GM21367 (cell line): ENCODE measurements around the gene UTP20.
"Not testable (repeated sequence)": the region's sequence is repeated elsewhere in the genome, so short reads cannot be mapped to it uniquely, and the experiment has no call there.

Source experiments
- ATAC-seq: cut with Tn5 transposase; IDR thresholded peaks from one replicate; pipeline ENCODE4 v1.9.1; 2021; ENCODE audit not compliant: unreplicated experiment

Gene UTP20

DNA sequence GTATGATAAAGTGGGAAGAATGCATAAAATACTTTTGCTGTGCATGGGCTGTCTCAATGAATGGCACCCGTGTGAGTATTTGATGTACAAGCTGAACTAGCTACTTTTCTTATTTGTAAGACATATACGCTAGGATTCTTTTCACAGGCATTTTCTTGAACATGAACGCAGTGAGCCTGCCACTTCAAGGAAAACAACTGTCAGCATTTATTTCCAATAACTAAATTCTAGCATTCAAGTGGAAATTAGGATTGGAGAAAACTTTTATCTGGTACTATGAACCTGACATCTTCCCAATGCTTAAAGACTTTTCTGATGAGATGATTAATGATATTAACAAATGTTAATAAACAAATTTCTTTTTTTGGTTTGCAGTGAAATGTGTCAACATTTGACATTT, 45.7 kb downstream of the UTP20 start:
- no peak for ATAC-seq

DNA sequence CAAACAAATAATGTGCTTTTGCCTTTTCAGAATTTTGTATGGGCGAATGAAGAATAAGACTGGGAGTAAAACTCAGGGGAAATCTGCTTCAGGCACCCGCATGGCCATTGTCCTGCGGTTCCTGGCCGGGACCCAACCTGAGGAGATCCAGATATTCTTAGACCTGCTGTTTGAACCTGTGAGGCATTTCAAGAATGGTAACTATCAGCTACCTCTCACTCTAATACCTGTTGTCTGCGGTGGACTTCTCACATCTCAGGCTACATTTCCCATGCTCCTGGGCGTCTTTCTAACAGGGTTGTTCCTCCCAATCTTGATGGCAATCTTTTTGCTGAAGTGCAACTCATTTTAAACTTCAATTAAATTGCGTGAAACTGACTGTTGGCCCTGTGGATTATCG, 47.1 kb downstream of the UTP20 start:
- no peak for ATAC-seq

- no peak for ATAC-seq
Measured at GRCh38 chr12:101327546-101327945, 47.6 kb downstream of the UTP20 start.

DNA sequence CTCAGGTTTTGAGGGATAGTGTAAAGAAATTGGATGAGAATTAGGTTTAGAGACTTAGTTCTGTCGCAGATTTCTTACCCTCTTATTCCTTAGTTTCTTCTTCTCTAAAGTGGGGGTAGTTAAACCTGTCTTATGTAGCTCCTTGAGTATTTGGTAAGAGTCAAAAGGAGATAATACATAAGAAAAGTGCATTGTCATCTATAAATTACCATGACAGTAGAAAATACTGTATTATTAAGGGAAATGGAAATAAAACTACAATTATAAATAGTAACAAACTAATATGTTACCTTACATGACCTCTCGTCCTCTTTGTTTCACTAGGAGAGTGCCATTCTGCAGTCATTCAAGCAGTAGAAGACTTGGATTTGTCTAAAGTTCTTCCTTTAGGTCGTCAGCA, 49.0 kb downstream of the UTP20 start:
- no peak for ATAC-seq

GRCh38 chr12:101330631-101331030, 50.7 kb downstream of the UTP20 start:
- no peak for ATAC-seq

DNA sequence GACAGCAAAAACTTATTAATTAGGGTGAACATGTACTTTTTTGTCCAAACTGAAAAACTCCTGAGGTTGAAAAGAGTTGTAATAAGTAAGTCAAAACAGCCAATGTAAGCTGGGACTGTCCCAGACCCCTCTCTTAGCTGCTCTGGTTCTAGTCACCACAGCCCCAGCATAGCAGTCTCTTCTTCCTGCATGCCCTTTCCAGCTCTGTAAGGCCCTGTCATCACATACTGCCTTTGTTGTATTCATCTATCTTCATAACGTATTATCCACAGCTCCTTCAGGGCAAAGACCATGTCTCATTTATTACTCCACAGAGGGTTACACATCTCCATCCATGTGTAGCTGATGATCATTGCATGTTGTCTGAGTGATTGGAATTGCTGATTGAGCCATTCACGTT, 56.5 kb downstream of the UTP20 start:
- no peak for ATAC-seq

DNA sequence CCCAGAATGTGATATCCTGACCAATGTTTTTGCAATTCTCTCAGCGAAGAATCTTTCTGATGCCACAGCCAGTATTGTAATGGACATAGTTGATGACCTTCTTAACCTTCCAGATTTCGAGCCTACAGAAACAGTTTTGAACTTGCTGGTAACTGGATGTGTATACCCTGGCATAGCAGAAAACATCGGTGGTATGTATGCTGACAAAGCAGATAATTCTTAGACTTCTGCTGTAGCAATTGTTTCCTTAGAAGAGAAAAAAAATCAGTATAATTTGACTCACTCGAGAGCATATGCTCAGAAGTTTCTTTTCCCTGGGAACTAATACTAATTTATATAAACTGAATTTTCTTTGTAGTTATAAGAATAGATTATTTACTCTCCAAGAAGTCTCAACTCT, 58.2 kb downstream of the UTP20 start:
- ATAC-seq, result no peak

GRCh38 chr12:101343893-101344292, 64.0 kb downstream of the UTP20 start:
- ATAC-seq, result no peak

DNA sequence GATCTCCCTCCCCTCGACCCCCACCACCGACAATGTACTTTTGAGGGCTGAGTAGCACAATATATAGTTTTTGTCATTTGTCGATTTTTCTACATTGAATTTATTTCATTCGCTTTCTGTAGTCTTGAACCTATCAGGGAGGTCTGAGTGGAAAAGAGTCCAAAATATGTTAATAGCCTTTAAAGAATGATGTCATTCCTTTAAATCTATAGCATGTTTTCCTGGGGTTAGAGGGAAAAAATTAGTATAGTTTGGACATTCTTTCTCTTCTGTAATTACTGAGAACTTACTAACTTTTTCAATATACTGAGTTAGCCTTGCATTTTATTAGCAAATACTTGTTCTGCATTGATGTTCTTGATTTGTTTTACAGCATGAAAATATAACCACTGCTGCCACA, 71.8 kb downstream of the UTP20 start:
- ATAC-seq, result no peak

GRCh38 chr12:101356794-101357193, 76.9 kb downstream of the UTP20 start:
- ATAC-seq, result no peak

DNA sequence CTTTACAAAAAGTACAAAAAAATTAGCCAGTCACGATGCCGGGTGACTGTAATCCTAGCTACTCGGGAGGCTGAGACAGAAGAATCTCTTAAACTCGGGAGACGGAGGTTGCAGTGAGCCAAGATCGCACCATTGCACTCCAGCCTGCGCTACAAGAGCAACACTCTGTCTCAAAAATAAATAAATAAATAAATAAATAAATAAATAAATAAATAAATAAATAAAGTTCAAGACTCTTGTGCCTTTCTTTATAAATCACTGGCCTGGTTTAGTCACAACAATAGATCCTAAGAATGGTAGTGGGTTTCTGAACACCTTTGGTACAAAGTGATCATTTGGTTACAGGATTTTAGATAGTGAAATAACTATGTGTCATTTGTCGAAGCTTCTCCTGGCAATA, 81.5 kb downstream of the UTP20 start:
- ATAC-seq, result no peak

- no peak for ATAC-seq
Measured at GRCh38 chr12:101368016-101368415, 88.1 kb downstream of the UTP20 start.

DNA sequence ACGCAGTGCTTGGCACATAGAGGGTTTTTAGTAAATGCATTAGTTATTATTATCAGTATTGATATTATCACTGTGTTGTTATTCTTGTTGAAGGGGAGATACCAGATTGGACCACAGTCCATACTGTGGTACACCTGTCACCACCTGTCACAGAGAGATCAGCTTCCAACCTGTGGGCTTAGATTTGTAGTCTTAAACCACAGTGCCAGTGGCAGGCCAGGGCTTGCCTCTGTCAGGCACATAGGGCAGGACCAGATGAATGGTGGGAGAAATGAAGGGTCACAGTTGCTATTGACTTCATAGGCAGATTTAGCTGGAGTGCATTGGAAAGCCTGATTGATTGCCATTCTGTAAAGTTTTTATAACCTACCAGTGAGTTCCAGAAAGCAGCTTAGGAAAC, 92.5 kb downstream of the UTP20 start:
- no peak for ATAC-seq

DNA sequence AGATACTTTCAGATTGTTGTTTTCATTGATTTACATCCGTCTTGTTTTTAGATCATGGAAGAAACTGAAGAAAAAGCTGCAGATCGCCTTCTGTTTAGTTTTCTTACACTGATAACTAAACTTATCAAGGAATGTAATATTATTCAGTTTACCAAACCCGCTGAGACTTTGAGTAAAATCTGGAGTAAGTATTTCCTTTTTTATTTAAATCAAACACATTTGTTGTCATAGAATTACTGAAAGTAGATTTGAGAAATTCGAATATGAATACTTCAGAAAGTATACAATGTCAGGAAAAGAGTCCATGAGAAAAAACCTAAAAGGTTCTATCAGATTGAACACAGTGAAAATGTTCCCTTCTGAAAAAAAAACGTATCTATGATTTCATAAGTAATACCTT, 95.7 kb downstream of the UTP20 start:
- no peak for ATAC-seq

DNA sequence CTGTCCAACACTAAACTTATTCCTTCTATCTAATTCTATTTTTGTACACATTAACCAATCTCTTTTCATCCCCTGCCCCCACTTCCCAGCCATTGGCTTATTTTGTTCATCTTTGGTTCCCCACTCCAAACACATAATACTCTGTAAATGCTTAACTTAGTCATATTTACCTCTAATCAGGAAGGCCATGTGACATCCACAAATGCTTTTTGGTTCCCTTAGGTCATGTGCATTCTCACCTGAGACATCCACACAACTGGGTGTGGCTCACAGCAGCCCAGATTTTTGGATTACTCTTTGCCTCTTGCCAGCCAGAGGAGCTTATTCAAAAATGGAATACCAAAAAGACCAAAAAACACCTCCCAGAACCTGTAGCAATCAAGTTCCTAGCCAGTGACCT, 99.2 kb downstream of the UTP20 start:
- ATAC-seq, result no peak

DNA sequence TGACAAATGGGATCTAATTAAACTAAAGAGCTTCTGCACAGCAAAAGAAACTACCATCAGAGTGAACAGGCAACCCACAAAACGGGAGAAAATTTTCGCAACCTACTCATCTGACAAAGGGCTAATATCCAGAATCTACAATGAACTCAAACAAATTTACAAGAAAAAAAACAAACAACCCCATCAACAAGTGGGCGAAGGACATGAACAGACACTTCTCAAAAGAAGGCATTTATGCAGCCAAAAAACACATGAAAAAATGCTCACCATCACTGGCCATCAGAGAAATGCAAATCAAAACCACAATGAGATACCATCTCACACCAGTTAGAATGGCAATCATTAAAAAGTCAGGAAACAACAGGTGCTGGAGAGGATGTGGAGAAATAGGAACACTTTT, 111.3 kb downstream of the UTP20 start:
- not testable (repeated sequence) for ATAC-seq

- ATAC-seq, result peak; percentile 15
Measured at GRCh38 chr12:101407049-101407435, 127.1 kb downstream of the UTP20 start.

- peak; percentile 61 for ATAC-seq
Measured at GRCh38 chr12:101407436-101408345, 127.8 kb downstream of the UTP20 start, which contains the start of gene ARL1. Gene ARL1, minus strand, starts transcription at chr12:101407772. Its CDS starts 127 bp downstream, at chr12:101407645.

DNA sequence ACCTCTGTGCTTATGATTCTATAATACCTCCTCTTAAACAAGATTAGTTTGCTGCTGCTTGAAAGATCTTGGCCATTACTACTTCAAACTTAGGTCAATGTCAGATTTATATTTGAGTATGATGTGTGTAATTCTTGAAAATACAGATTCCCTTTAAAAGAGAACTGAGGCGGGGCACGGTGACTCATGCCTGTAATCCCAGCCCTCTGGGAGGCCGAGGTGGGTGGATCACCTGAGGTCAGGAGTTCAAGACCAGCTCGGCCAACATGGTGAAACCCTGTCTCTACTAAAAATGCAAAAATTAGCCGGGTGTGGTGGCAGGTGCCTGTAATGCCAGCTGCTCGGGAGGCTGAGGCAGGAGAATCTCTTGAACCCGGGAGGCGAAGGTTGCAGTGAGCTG, 130.3 kb downstream of the UTP20 start:
- not testable (repeated sequence) for ATAC-seq

- ATAC-seq, result peak; percentile 62
Measured at GRCh38 chr12:101414533-101415119, 134.7 kb downstream of the UTP20 start.

DNA sequence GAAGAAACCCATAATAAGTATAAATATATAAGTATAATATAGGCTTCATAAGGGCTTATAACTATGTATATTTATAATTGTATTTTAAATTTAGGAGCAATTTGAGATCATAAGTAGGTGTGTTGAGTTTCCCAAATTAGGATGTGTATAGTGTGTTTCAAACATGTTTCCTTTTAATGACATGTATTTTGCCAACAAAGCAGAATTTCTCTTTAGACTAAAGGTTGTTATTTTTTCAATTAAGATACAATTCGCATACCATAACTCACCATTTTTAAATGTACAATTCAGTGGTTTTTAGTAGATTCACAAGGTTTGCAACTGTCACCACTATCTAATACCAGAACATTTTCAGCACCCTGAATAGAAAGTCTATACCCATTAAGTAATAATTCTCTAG, 135.3 kb downstream of the UTP20 start:
- no peak for ATAC-seq

DNA sequence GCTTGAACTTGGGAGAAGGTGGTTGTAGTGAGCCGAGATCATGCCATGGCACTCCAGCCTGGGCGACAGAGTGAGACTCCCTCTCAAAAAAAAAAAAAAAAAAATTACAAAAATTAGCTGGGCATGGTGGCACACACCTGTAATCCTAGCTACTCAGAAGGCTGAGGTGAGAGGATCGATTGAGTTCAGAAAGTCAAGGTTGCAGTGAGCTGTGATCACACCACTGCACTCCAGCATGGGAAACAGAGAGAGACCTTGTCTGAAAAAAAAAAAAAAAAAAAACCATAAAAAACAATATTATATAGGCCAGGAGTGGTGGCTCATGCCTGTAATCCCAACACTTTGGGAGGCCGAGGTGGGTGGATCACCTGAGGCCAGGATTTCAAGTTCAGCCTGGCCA, 142.2 kb downstream of the UTP20 start:
- not testable (repeated sequence) for ATAC-seq
